BLaER1 (cell line): ENCODE results near the gene MYL12B.
A peak's percentile ranks its signal among the peaks of the same experiment; 100 is the strongest.

Experiments
- H3K27ac ChIP-seq: shearing (Covaris generic); formaldehyde crosslinking; 2 replicates; pipeline ENCODE4 v1.8.1; 2022
- H3K27me3 ChIP-seq: shearing (Covaris generic); formaldehyde crosslinking; 2 replicates; pipeline ENCODE4 v1.8.1; 2022
- H3K36me3 ChIP-seq: shearing (Covaris generic); formaldehyde crosslinking; 2 replicates; pipeline ENCODE4 v1.8.1; 2022
- H3K4me1 ChIP-seq: shearing (Covaris generic); formaldehyde crosslinking; 2 replicates; pipeline ENCODE4 v1.8.1; 2022
- H3K4me2 ChIP-seq: shearing (Covaris generic); formaldehyde crosslinking; 2 replicates; pipeline ENCODE4 v1.8.1; 2022
- H3K4me3 ChIP-seq: shearing (Covaris generic); formaldehyde crosslinking; 2 replicates; pipeline ENCODE4 v1.8.1; 2022
- H3K9ac ChIP-seq: shearing (Covaris generic); formaldehyde crosslinking; 2 replicates; pipeline ENCODE4 v1.8.1; 2022
- H3K9me3 ChIP-seq: shearing (Covaris generic); formaldehyde crosslinking; 2 replicates; pipeline ENCODE4 v1.8.1; 2022
- H4K20me1 ChIP-seq: shearing (Covaris generic); formaldehyde crosslinking; 2 replicates; pipeline ENCODE4 v1.8.1; 2022
- Cebpa-rat ChIP-seq: shearing (Covaris generic); IDR thresholded peaks from 2 replicates; pipeline ENCODE4 v1.8.1; 2022

The MYL12B gene

DNA sequence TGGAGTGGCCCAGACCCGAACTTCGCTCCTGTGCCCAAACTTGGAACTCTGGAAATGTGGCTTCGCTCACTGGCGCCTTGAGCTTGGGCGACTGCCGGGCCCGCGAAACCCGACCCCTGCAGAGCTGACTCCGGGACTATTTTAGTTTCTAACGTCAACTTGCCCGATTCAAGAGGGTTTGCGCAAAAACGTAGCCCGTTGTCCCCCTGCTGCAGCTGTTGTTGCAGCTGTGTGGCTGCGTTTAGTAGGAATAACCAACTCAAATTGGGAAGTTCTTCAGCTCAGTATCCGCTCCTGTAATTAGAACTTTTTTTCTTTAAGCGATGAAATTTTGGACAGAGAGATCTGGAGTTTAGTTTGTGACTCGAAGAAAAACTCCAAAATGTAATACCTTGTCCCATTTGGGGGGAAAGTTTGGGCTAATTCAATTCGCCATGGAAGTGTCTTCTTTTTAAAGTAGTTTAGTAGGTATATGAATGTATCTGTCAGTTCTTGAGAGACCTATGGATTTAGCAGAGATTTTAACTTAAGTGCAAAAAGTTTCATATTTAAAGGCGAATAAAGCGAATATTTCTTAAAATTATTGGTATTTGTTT, 13.8 kb upstream of the MYL12B start:
- Histone ChIP-seq H3K4me3 (peak overlapping the region; percentile 87), H3K9ac (peak overlapping the region; percentile 97), H3K4me1 (peaks cover 59% of the 10 kb centered on the region), H3K4me2 (peak overlapping the region; percentile 89), H3K36me3 (peaks cover 7% of the 10 kb centered on the region), H3K9me3 (no peaks in the 10 kb centered on the region), H3K27ac (peak overlapping the region; percentile 99), H3K27me3 (no peaks in the 10 kb centered on the region), H4K20me1 (peaks cover 44% of the 10 kb centered on the region)
- no peak for TF ChIP-seq Cebpa-rat

DNA sequence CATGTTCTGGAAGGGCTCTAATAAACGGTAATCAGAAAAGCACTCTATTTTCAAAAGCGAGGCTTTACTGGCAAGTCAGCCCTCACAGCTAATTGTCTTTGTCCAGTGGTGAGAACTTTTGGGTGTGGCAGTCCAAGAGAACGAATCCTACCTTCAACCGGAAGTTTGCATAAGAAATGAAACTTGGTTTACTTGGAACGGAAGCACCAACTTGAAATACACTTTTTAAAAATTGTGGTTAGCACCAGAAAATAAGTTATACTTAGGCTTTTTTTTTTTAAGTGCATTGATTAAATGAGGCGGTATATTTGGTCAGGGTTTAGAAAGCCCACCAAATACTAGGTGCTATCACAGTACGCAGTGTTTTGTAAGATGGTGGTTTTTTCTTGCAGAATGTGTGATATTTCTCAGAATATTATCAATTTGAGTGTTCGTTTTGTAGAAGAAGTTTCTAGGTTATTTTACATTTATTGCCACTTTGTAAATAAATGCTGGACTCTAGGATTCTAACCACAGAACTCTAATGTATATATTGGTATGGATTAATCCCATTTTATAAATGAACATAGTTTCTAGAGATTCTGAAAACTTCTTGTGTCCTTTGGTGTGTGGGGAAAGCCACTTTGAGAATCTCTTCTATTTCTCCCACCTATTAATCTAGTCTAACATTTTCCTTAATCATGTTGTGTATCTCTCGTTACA, 13.1 kb upstream of the MYL12B start:
- peak overlapping the region; percentile 87 for H3K4me3 ChIP-seq
- H3K36me3 ChIP-seq: peaks cover 14% of the 10 kb centered on the region
- H3K4me2 ChIP-seq: peak overlapping the region; percentile 89
- peak overlapping the region; percentile 99 for H3K27ac ChIP-seq
- H3K9me3 ChIP-seq: no peaks in the 10 kb centered on the region
- H3K27me3 ChIP-seq: no peaks in the 10 kb centered on the region
- H3K9ac ChIP-seq: peak overlapping the region; percentile 97
- H4K20me1 ChIP-seq: peaks cover 47% of the 10 kb centered on the region
- H3K4me1 ChIP-seq: peaks cover 62% of the 10 kb centered on the region
- TF ChIP-seq Cebpa-rat: no peak

DNA sequence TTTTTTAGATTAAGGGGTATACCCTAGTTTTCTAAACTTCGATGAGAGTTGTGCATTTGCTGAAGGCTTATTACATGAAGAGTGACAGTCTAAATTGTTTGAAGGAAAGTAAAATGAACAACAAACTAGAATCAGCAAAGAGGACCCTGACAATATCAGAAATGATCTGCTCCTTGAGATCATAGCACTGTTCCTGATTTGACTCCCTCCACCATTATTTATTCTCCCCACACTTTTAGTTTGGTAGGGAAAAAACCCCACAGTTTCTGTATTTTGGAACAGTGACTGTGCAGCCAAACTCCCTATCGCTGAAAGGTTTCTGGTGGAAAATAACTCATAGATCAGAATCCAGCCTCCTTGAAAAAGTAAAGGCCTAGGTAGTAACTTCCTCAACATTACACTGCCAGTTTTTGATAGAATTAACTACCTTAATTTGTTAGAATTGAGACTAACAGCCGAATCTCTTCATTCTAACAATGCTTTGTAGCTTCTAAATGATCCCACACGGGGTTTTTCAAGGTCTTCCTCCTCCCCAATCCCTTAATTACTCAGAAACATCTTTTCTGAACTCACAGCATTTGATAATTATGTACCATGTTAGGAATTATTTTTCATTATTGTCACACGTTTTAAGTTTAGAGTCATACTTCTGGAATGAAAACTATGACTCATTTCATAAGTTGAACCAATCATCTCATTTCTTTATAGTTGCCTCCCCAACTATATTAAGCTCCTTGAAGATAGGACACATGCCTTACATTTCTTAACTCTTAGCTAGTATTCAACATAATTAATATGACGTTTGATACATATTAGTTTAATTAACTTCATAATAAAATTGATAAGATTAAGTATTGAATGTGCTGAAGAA, 11.5 kb upstream of the MYL12B start:
- H4K20me1 ChIP-seq: peaks cover 47% of the 10 kb centered on the region
- no peak for TF ChIP-seq Cebpa-rat
- H3K4me2 ChIP-seq: peak overlapping the region; percentile 89
- peak overlapping the region; percentile 87 for H3K4me3 ChIP-seq
- H3K27me3 ChIP-seq: no peaks in the 10 kb centered on the region
- peaks cover 58% of the 10 kb centered on the region for H3K4me1 ChIP-seq
- peaks cover 30% of the 10 kb centered on the region for H3K36me3 ChIP-seq
- H3K9me3 ChIP-seq: no peaks in the 10 kb centered on the region
- peak overlapping the region; percentile 99 for H3K27ac ChIP-seq
- peak overlapping the region; percentile 97 for H3K9ac ChIP-seq

DNA sequence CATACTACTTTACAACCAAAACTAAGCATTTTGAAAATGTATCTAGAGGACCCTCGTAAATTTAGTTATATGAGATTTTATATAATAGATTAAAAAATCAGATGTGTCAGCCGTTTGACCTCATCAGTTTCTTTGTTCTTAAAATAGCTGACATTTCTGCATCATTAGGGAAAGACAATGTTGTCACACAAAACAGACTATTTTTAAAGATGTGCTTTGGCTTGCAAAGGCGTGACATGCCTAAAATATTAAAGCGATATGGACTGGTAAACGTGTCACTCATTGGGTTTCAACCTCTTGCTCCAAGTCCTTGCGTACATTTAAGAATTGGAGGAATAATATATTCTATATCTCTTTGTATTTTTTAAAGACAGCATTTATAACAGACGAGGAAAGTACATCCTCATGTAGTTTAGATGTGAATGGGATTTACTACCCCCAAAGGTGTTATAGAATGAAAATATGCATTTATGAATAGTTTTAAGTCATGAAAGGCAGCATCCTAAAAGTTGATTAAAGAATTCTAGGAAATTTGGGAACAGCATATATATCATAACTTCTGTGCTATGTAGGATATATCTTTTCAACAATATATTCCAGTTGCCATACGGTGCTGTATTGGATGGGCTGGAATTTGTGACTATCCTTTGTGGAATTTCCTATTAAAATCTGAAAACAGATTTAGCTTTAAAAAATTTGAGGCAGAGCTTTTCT, 10.5 kb upstream of the MYL12B start:
- no peaks in the 10 kb centered on the region for H3K9me3 ChIP-seq
- H3K4me1 ChIP-seq: peaks cover 63% of the 10 kb centered on the region
- peak overlapping the region; percentile 99; the same call in 1 of the 2 replicates for H3K27ac ChIP-seq
- peak overlapping the region; percentile 30; the same call in 1 of the 2 replicates for H3K4me3 ChIP-seq
- H3K9ac ChIP-seq: no peak overlapping the region
- H4K20me1 ChIP-seq: peaks cover 47% of the 10 kb centered on the region
- peaks cover 40% of the 10 kb centered on the region for H3K36me3 ChIP-seq
- TF ChIP-seq Cebpa-rat: no peak
- peak overlapping the region; percentile 89 for H3K4me2 ChIP-seq
- H3K27me3 ChIP-seq: no peaks in the 10 kb centered on the region

DNA sequence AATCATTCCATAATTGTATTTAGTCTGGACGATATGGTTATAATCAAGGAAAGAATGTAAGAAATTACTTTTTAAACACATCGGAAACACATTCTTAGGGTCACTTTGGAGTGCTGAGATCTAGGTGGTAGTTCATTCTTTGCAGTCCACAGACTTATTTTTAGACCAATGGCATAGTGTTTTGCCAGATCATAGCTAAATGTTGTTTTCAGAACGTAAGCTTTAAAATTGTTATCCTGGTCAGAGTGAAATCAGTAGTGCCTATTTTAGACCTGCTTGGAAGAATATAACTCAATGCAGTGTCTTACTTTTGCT, 10.0 kb upstream of the MYL12B start:
- Histone ChIP-seq H3K9me3 (no peaks in the 10 kb centered on the region), H3K36me3 (peaks cover 45% of the 10 kb centered on the region), H4K20me1 (peaks cover 47% of the 10 kb centered on the region), H3K27ac (peak overlapping the region; percentile 99; the same call in 1 of the 2 replicates), H3K4me2 (peak overlapping the region; percentile 89), H3K27me3 (no peaks in the 10 kb centered on the region), H3K4me1 (peaks cover 68% of the 10 kb centered on the region), H3K4me3 (0 out of 2 replicates have a peak overlapping the region, but pooled peaks have one; percentile 30), H3K9ac (no peak overlapping the region)
- TF ChIP-seq Cebpa-rat: no peak

DNA sequence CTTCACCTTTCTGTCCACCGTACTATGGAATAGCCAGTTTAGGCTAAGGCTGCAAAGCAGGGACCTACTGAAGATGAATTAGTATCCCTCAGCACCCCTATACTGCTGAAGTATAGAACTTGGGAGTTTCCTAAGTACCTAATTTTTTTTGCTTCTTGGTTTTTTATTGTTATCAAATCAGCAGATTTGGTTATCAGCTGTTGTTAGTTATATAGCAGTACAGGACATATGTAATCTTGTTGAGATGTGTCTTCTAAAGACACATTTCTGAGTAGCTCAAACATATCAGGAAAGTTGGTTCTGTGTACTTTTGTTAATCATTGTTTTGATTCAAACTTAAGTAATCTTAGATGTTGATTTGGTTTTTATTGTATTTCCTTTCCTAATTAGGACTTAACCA, 9.1 kb upstream of the MYL12B start:
- no peak overlapping the region for H3K9ac ChIP-seq
- H3K4me3 ChIP-seq: no peak overlapping the region
- H3K36me3 ChIP-seq: peaks cover 54% of the 10 kb centered on the region
- peaks cover 47% of the 10 kb centered on the region for H4K20me1 ChIP-seq
- no peak for TF ChIP-seq Cebpa-rat
- peaks cover 78% of the 10 kb centered on the region for H3K4me1 ChIP-seq
- no peaks in the 10 kb centered on the region for H3K9me3 ChIP-seq
- H3K27ac ChIP-seq: no peak overlapping the region
- H3K27me3 ChIP-seq: no peaks in the 10 kb centered on the region
- H3K4me2 ChIP-seq: peak overlapping the region; percentile 6; the same call in 1 of the 2 replicates

DNA sequence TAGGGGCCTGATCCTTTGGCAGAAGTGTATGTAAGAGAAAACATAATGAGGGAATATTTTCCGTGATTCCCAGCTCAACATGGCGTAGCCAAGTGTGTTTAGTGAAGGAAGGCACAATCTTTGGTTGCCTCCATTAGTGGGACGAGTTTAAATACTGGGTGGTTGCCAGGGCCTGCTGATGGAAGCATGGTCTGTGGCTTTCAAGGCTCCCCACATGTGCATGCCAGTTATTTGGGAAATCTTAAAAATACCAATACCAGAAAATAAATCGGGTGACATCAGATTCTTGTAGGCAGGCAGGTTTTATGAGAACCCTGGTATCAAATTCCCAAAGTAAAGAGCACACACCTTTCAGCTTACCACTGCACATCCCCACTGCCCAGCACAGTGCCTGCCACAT, 7.2 kb upstream of the MYL12B start:
- Histone ChIP-seq H3K27ac (no peak overlapping the region), H3K36me3 (peaks cover 61% of the 10 kb centered on the region)

DNA sequence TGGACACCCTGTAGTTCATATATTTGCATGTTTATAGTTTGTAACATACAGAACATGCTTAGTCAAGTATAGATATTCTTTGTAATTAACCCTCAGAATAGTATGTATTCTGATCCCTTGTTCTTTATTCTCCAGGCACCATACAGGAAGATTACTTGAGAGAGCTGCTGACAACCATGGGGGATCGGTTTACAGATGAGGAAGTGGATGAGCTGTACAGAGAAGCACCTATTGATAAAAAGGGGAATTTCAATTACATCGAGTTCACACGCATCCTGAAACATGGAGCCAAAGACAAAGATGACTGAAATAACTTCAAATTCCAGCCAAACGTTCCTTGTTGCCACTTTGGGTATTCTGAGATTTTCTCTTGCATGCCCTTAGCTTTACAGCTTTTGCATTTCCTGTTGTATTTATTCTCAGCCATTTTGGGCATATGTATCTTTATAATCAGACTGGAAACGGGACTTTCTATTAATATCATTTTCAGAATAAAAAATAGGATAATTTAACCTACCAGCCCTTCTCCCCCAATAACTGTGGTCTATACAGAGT, 6.2 kb upstream of the MYL12B start:
- no peak overlapping the region for H3K4me3 ChIP-seq
- peak overlapping the region; percentile 23; the same call in 1 of the 2 replicates for H3K4me2 ChIP-seq
- H3K27ac ChIP-seq: no peak overlapping the region
- no peak overlapping the region for H3K9ac ChIP-seq
- H4K20me1 ChIP-seq: peaks cover 27% of the 10 kb centered on the region
- no peak for TF ChIP-seq Cebpa-rat
- peaks cover 89% of the 10 kb centered on the region for H3K4me1 ChIP-seq
- no peaks in the 10 kb centered on the region for H3K27me3 ChIP-seq
- peaks cover 61% of the 10 kb centered on the region for H3K36me3 ChIP-seq
- H3K9me3 ChIP-seq: no peaks in the 10 kb centered on the region

More for the DNA sequence above, 7.2 kb upstream of the MYL12B start:
- Histone ChIP-seq H4K20me1 (peaks cover 36% of the 10 kb centered on the region), H3K4me1 (peaks cover 89% of the 10 kb centered on the region), H3K4me2 (no peak overlapping the region), H3K9ac (no peak overlapping the region), H3K9me3 (no peaks in the 10 kb centered on the region), H3K4me3 (no peak overlapping the region), H3K27me3 (no peaks in the 10 kb centered on the region)
- TF ChIP-seq Cebpa-rat: no peak
